SK-N-SH treated with all-trans-retinoic acid at 6 μM for 48 hours (cell line): ENCODE data around the gene ADAP1.

ENCODE experiments used
- ARNTL ChIP-seq: fragments of 450-650 bp; formaldehyde crosslinking; IDR thresholded peaks from 2 replicates; pipeline ENCODE4 v1.5.0; 2020; ENCODE audit warnings: low read depth, mild to moderate bottlenecking, moderate library complexity, borderline replicate concordance
- BACH2 ChIP-seq: fragments of 250-450 bp; sonication (Bioruptor Pico); IDR thresholded peaks from 2 replicates; pipeline ENCODE4 v1.9.0; 2021; ENCODE audit warnings: mild to moderate bottlenecking, borderline replicate concordance
- CREB5 ChIP-seq: fragments of 250-450 bp; sonication (Bioruptor Pico); IDR thresholded peaks from 2 replicates; pipeline ENCODE4 v1.5.1; 2020; ENCODE audit warnings: low read depth, mild to moderate bottlenecking, moderate library complexity
- CSDC2 ChIP-seq: fragments of 250-450 bp; sonication (Bioruptor Pico); IDR thresholded peaks from 2 replicates; pipeline ENCODE4 v1.5.0; 2020; ENCODE audit warnings: mild to moderate bottlenecking, moderate library complexity
- CSRNP3 ChIP-seq: fragments of 250-450 bp; sonication (Bioruptor Pico); IDR thresholded peaks from 2 replicates; pipeline ENCODE4 v1.5.1; 2021; ENCODE audit warnings: mild to moderate bottlenecking, moderate library complexity
- GLIS3 ChIP-seq: fragments of 250-450 bp; sonication (Bioruptor Pico); IDR thresholded peaks from 2 replicates; pipeline ENCODE4 v1.5.0; 2020; ENCODE audit warnings: mild to moderate bottlenecking, moderate library complexity
- ISL1 ChIP-seq: fragments of 250-450 bp; sonication (Bioruptor Pico); IDR thresholded peaks from 2 replicates; pipeline ENCODE4 v2.1.2; 2022; ENCODE audit warnings: mild to moderate bottlenecking, moderate library complexity
- OSR1 ChIP-seq: fragments of 250-450 bp; sonication (Bioruptor Pico); IDR thresholded peaks from 2 replicates; pipeline ENCODE4 v1.8.0; 2022; ENCODE audit warnings: moderate library complexity, mild to moderate bottlenecking, inconsistent platforms
- PATZ1 ChIP-seq: fragments of 250-450 bp; sonication (Bioruptor Pico); IDR thresholded peaks from 2 replicates; pipeline ENCODE4 v1.8.0; 2020; ENCODE audit warnings: mild to moderate bottlenecking, moderate library complexity, borderline replicate concordance
- PPARA ChIP-seq: fragments of 250-450 bp; sonication (Bioruptor Pico); IDR thresholded peaks from 2 replicates; pipeline ENCODE4 v1.5.0; 2020; ENCODE audit warnings: mild to moderate bottlenecking, borderline replicate concordance
- RARB ChIP-seq: fragments of 250-450 bp; sonication (Bioruptor Pico); IDR thresholded peaks from 2 replicates; pipeline ENCODE4 v1.8.0; 2021; ENCODE audit warnings: mild to moderate bottlenecking, moderate library complexity
- TOX ChIP-seq: fragments of 250-450 bp; sonication (Bioruptor Pico); IDR thresholded peaks from 2 replicates; pipeline ENCODE4 v1.8.0; 2021; ENCODE audit warnings: mild to moderate bottlenecking, moderate library complexity, borderline replicate concordance
- ZFP3 ChIP-seq: fragments of 250-450 bp; sonication (Bioruptor Pico); IDR thresholded peaks from 2 replicates; pipeline ENCODE4 v1.5.0; 2020; ENCODE audit warnings: mild to moderate bottlenecking, moderate library complexity
- ZNF565 ChIP-seq: fragments of 450-650 bp; formaldehyde crosslinking; conservative IDR thresholded peaks from 2 replicates; pipeline ENCODE4 v1.5.0; 2020; ENCODE audit warnings: low read depth, mild to moderate bottlenecking, moderate library complexity

- TF ChIP-seq ARNTL (CRISPR knock-in tag) (no peak), PPARA (CRISPR knock-in tag) (no peak), RARB (CRISPR knock-in tag) (no peak), OSR1 (CRISPR knock-in tag) (no peak), CSDC2 (CRISPR knock-in tag) (no peak), BACH2 (CRISPR knock-in tag) (no peak), CSRNP3 (CRISPR knock-in tag) (no peak), PATZ1 (CRISPR knock-in tag) (no peak), ZFP3 (CRISPR knock-in tag) (no peak), CREB5 (CRISPR knock-in tag) (no peak), ISL1 (CRISPR knock-in tag) (no peak), GLIS3 (CRISPR knock-in tag) (no peak), TOX (CRISPR knock-in tag) (no peak), ZNF565 (CRISPR knock-in tag) (no peak)
Observed at GRCh38 chr7:974172-974571, 19.7 kb upstream of the ADAP1 start.
